SK-N-SH treated with all-trans-retinoic acid at 6 μM for 48 hours (cell line): ENCODE results near the gene EMC1.
"Not testable (repeated sequence)": the region's sequence is repeated elsewhere in the genome, so short reads cannot be mapped to it uniquely, and the experiment has no call there.

Source experiments
- ATAC-seq: fragments of 200-7000 bp; cut with Tn5 transposase; 3 replicates; pipeline ENCODE4 v1.9.1; 2020; ENCODE audit warnings: mild to moderate bottlenecking, moderate library complexity
- ARNTL ChIP-seq: fragments of 450-650 bp; formaldehyde crosslinking; IDR thresholded peaks from 2 replicates; pipeline ENCODE4 v1.5.0; 2020; ENCODE audit warnings: low read depth, mild to moderate bottlenecking, moderate library complexity, borderline replicate concordance
- CREB5 ChIP-seq: fragments of 250-450 bp; sonication (Bioruptor Pico); IDR thresholded peaks from 2 replicates; pipeline ENCODE4 v1.5.1; 2020; ENCODE audit warnings: low read depth, mild to moderate bottlenecking, moderate library complexity
- CSDC2 ChIP-seq: fragments of 250-450 bp; sonication (Bioruptor Pico); IDR thresholded peaks from 2 replicates; pipeline ENCODE4 v1.5.0; 2020; ENCODE audit warnings: mild to moderate bottlenecking, moderate library complexity
- ESRRG ChIP-seq: fragments of 250-450 bp; sonication (Bioruptor Pico); IDR thresholded peaks from 2 replicates; pipeline ENCODE4 v1.6.1; 2021; ENCODE audit warnings: mild to moderate bottlenecking
- GLIS3 ChIP-seq: fragments of 250-450 bp; sonication (Bioruptor Pico); IDR thresholded peaks from 2 replicates; pipeline ENCODE4 v1.5.0; 2020; ENCODE audit warnings: mild to moderate bottlenecking, moderate library complexity
- OSR1 ChIP-seq: fragments of 250-450 bp; sonication (Bioruptor Pico); IDR thresholded peaks from 2 replicates; pipeline ENCODE4 v1.8.0; 2022; ENCODE audit warnings: moderate library complexity, mild to moderate bottlenecking, inconsistent platforms
- POU6F1 ChIP-seq: fragments of 250-450 bp; sonication (Bioruptor Pico); IDR thresholded peaks from 2 replicates; pipeline ENCODE4 v1.8.0; 2021; ENCODE audit warnings: low read depth, mild to moderate bottlenecking, moderate library complexity, borderline replicate concordance
- PPARA ChIP-seq: fragments of 250-450 bp; sonication (Bioruptor Pico); IDR thresholded peaks from 2 replicates; pipeline ENCODE4 v1.5.0; 2020; ENCODE audit warnings: mild to moderate bottlenecking, borderline replicate concordance
- RARB ChIP-seq: fragments of 250-450 bp; sonication (Bioruptor Pico); IDR thresholded peaks from 2 replicates; pipeline ENCODE4 v1.8.0; 2021; ENCODE audit warnings: mild to moderate bottlenecking, moderate library complexity
- TCF4 ChIP-seq: fragments of 250-450 bp; sonication (Bioruptor Pico); IDR thresholded peaks from 2 replicates; pipeline ENCODE4 v1.8.0; 2021; ENCODE audit warnings: mild to moderate bottlenecking, moderate library complexity, borderline replicate concordance
- TOX ChIP-seq: fragments of 250-450 bp; sonication (Bioruptor Pico); IDR thresholded peaks from 2 replicates; pipeline ENCODE4 v1.8.0; 2021; ENCODE audit warnings: mild to moderate bottlenecking, moderate library complexity, borderline replicate concordance
- TSHZ2 ChIP-seq: fragments of 250-450 bp; sonication (Bioruptor Pico); IDR thresholded peaks from 2 replicates; pipeline ENCODE4 v1.5.0; 2020; ENCODE audit warnings: mild to moderate bottlenecking, moderate library complexity
- ZFP30 ChIP-seq: fragments of 450-650 bp; formaldehyde crosslinking; IDR thresholded peaks from 2 replicates; pipeline ENCODE4 v1.5.0; 2022; ENCODE audit warnings: mild to moderate bottlenecking, moderate library complexity
- ZNF565 ChIP-seq: fragments of 450-650 bp; formaldehyde crosslinking; conservative IDR thresholded peaks from 2 replicates; pipeline ENCODE4 v1.5.0; 2020; ENCODE audit warnings: low read depth, mild to moderate bottlenecking, moderate library complexity
- ZNF70 ChIP-seq: fragments of 450-650 bp; formaldehyde crosslinking; IDR thresholded peaks from 2 replicates; pipeline ENCODE4 v1.5.0; 2020; ENCODE audit warnings: mild to moderate bottlenecking, moderate library complexity
- ZNF8 ChIP-seq: fragments of 450-650 bp; formaldehyde crosslinking; IDR thresholded peaks from 2 replicates; pipeline ENCODE4 v1.5.0; 2020; ENCODE audit warnings: mild to moderate bottlenecking, moderate library complexity
- TF ChIP-seq, protein P1 (sequence below): fragments of 250-450 bp; sonication (Bioruptor Pico); IDR thresholded peaks from 2 replicates; pipeline ENCODE4 v1.8.0; 2020; ENCODE audit warnings: mild to moderate bottlenecking, moderate library complexity, borderline replicate concordance

EMC1 gene

GRCh38 chr1:19220080-19220846, 31.1 kb downstream of the EMC1 start (continued):
- TF ChIP-seq POU6F1 (CRISPR knock-in tag) (no peak), ZNF565 (CRISPR knock-in tag) (no peak), OSR1 (no peak), TOX (no peak)
- TF ChIP-seq, protein P1, sequence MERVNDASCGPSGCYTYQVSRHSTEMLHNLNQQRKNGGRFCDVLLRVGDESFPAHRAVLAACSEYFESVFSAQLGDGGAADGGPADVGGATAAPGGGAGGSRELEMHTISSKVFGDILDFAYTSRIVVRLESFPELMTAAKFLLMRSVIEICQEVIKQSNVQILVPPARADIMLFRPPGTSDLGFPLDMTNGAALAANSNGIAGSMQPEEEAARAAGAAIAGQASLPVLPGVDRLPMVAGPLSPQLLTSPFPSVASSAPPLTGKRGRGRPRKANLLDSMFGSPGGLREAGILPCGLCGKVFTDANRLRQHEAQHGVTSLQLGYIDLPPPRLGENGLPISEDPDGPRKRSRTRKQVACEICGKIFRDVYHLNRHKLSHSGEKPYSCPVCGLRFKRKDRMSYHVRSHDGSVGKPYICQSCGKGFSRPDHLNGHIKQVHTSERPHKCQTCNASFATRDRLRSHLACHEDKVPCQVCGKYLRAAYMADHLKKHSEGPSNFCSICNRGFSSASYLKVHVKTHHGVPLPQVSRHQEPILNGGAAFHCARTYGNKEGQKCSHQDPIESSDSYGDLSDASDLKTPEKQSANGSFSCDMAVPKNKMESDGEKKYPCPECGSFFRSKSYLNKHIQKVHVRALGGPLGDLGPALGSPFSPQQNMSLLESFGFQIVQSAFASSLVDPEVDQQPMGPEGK, result no peak

GRCh38 chr1:19219451-19219850, 31.9 kb downstream of the EMC1 start:
- peak; percentile 65 for ATAC-seq
- TF ChIP-seq CREB5 (no peak), POU6F1 (CRISPR knock-in tag) (no peak), ZNF70 (CRISPR knock-in tag) (no peak), PPARA (no peak)

- not testable (repeated sequence) for ATAC-seq
Observed at GRCh38 chr1:19216585-19216984, 34.7 kb downstream of the EMC1 start.

GRCh38 chr1:19213580-19213979, 37.7 kb downstream of the EMC1 start:
- ATAC-seq, result no peak
- TF ChIP-seq ESRRG (no peak), PPARA (no peak), CREB5 (no peak), OSR1 (no peak), TOX (no peak), TCF4 (no peak), RARB (CRISPR knock-in tag) (no peak), POU6F1 (CRISPR knock-in tag) (no peak), ZNF565 (CRISPR knock-in tag) (no peak), ZFP30 (CRISPR knock-in tag) (no peak), CSDC2 (no peak), TSHZ2 (no peak), ARNTL (no peak), ZNF8 (CRISPR knock-in tag) (no peak), GLIS3 (CRISPR knock-in tag) (no peak)
- TF ChIP-seq, protein P1, result no peak
- TF ChIP-seq, all 23 proteins: peak for 0
